Thyroid gland (tissue), 4 donors: Measurements from ENCODE around the gene SH2B2. TPM values are rescaled to one million over a fixed set of nuclear protein-coding genes. Genes with fewer than 3 reads are reported as not detected.

Experiments used
- DNase-seq, 2 donors: peaks; one replicate each; pipeline ENCODE4 v3.0.0-alpha.2; 2019
- H3K27ac ChIP-seq, 3 donors: fragments of 200-600 bp; sonication (generic); 1 replicate in 2 of 3; 2 replicates in 1 of 3; pipeline ENCODE4 v1.5.1; 2016 to 2019; ENCODE audit warnings: mild to moderate bottlenecking in 1 of 3, moderate library complexity in 1 of 3
- H3K27me3 ChIP-seq: fragments of 200-600 bp; sonication (generic); one replicate; pipeline ENCODE4 v1.5.1; 2019
- H3K36me3 ChIP-seq, 2 donors: fragments of 200-600 bp; sonication (generic); one replicate each; pipeline ENCODE4 v1.5.1; 2016 to 2019
- H3K4me1 ChIP-seq, 2 donors: fragments of 200-600 bp; sonication (generic); one replicate each; pipeline ENCODE4 v1.5.1; 2017 to 2019
- H3K4me3 ChIP-seq, 3 donors: fragments of 200-600 bp; sonication (generic); replicated peaks in 1 of 3; 1 replicate in 2 of 3; 2 replicates in 1 of 3; pipeline ENCODE4 v1.5.1; 2016; ENCODE audit warnings: mild to moderate bottlenecking in 1 of 3
- H3K9me3 ChIP-seq: fragments of 200-600 bp; sonication (generic); one replicate; pipeline ENCODE4 v1.5.1; 2017
- POLR2A ChIP-seq, 2 donors: fragments of 450-650 bp; IDR thresholded peaks; one replicate each; pipeline ENCODE4 v1.6.1; 2017; ENCODE audit warnings: antibody characterized with exemption in 2 of 2, mild to moderate bottlenecking in 2 of 2, moderate library complexity in 1 of 2
- WGBS, 2 donors: methylation state at CpG; one replicate each; pipeline ENCODE4 v1.1.5; 2017; 5-methylcytosine and 5-hydroxymethylcytosine counted together
- intact Hi-C: fragments of 100-400 bp; cut with DNase I; formaldehyde crosslinking; loops from one replicate; pipeline ENCODE4 v1.15.1; 2023
- total RNA-seq, 4 donors: library from RNA; depleted of rRNA; stranded (reverse); fragments of >200 nt; gene quantifications; one replicate each; pipeline ENCODE4 v1.2.3, GENCODE V29; 2016
- TF ChIP-seq, protein P1 (sequence below), 6 experiments: fragments of 200-600 bp in 3 of 6; fragments of 450-650 bp in 3 of 6; sonication (generic) in 3 of 6; IDR thresholded peaks; one replicate each; pipeline ENCODE4 v1.5.1; 2016 to 2019; ENCODE audit warnings: antibody characterized with exemption in 6 of 6, mild to moderate bottlenecking in 2 of 6, inconsistent platforms in 1 of 6, moderate library complexity in 1 of 6

SH2B2 gene
- total RNA-seq, 4 donors from 2014 or later = 7.7 to 19.3 (median 14.6) TPM

DNA sequence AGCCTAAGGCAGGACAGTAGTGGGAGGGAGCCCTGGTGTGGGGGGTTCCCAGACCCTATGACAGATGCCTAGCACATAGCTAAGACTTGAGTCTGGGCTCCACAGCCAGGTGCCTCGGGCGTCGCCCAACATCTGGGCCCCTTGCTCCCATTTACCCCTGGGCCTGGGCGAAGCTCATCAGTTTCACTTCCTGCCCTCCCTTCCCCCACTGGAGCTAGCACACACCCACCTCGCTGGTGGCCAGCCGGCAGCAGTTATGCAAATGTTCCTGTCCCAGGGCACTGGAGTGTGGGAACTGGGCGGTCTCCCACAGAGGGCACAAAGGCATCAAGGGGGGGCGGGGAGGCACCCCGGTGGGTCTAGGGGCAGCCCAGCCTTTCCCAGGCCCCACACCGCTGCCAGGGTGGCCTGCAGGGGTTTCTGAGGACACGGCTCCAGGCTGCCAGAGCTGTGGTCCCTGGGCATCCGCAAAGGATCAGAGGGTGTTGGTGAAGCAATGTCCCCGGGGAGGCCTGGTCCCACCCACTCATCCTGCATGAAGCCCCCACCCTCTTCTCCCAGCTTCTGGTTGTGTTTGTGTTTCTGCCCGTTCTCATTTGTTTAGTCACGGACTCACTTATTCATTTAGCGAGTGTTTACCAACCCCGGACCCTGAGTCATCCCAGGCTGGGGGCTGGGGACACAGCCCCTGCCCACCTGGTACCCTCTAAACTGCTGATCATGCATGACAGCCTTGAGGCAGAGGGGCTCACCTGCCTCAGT, 20.4 kb downstream of the SH2B2 start:
- Histone ChIP-seq H3K27ac (peak overlapping the region; percentile 38 to 70 (median 61)), H3K4me3 (peak overlapping the region in 1 of 3 donors; percentile 12), H3K36me3 (no peaks in the 10 kb centered on the region), H3K9me3 (no peaks in the 10 kb centered on the region), H3K4me1 (peaks cover 15 to 24% of the 10 kb centered on the region in 2 donors), H3K27me3 (no peaks in the 10 kb centered on the region)
- WGBS, 2 donors = 28 to 43% methylated on average over 9 to 13 of the region's 17 CpGs
- intact Hi-C loops = no loop called here
- TF ChIP-seq POLR2A (IDR thresholded peaks at IDR 0.05) = peak in 1 of 2 donors; percentile 23
- TF ChIP-seq, protein P1, sequence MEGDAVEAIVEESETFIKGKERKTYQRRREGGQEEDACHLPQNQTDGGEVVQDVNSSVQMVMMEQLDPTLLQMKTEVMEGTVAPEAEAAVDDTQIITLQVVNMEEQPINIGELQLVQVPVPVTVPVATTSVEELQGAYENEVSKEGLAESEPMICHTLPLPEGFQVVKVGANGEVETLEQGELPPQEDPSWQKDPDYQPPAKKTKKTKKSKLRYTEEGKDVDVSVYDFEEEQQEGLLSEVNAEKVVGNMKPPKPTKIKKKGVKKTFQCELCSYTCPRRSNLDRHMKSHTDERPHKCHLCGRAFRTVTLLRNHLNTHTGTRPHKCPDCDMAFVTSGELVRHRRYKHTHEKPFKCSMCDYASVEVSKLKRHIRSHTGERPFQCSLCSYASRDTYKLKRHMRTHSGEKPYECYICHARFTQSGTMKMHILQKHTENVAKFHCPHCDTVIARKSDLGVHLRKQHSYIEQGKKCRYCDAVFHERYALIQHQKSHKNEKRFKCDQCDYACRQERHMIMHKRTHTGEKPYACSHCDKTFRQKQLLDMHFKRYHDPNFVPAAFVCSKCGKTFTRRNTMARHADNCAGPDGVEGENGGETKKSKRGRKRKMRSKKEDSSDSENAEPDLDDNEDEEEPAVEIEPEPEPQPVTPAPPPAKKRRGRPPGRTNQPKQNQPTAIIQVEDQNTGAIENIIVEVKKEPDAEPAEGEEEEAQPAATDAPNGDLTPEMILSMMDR (IDR thresholded peaks at IDR 0.05) = no peak
- peak; percentile 95 for DNase-seq

DNA sequence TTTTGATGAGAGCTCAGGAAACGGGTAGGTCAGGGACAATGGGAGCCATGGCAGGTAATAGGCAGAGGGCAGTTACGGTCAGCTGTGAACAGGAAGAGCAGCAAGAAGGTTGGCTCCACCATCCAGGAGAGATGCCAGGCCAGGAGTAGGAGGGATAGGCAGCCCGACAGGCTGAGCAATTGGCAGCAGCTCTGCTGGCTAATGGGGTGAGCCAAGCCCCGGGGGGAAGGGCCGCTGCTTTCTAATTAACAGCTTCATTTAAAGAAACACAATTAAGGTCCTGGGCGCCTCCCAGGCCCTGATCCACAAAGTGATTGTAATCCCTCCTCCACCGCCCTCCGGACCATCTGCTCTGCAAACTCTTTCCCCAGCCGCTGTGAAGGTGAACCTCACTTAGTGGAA, 23.7 kb downstream of the SH2B2 start:
- H3K27ac ChIP-seq = no peak overlapping the region
- H3K36me3 ChIP-seq = peaks cover 4 to 5% of the 10 kb centered on the region in 2 donors
- no peaks in the 10 kb centered on the region for H3K9me3 ChIP-seq
- TF ChIP-seq, protein P1 (IDR thresholded peaks at IDR 0.05) = no peak
- no peak for TF ChIP-seq POLR2A (IDR thresholded peaks at IDR 0.05)
- peaks cover 19 to 20% of the 10 kb centered on the region in 2 donors for H3K4me1 ChIP-seq
- no peaks in the 10 kb centered on the region for H3K27me3 ChIP-seq
- WGBS, 2 donors = 88 to 89% methylated on average over 9 of the region's 9 CpGs
- no peak overlapping the region for H3K4me3 ChIP-seq
- DNase-seq = no peak
- intact Hi-C loops = no loop called here

DNA sequence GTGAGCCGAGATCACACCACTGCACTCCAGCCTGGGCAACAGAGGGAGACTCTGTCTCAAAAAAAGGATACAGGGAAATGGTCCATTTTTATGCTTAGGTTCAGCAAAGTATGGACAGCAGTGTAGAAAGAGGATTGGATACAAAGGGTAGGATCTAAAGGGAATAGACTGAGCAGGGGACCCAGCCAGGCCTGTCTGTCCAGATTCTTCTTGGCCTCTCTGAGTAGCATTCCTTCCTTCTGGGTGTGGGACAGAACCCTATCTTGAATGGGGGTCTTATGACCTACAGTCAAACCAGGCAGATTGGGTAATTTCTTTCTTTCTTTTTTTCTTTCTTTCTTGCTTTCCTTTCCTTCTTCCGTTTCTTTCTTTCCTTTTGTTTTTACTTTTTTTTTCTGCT, 25.6 kb downstream of the SH2B2 start:
- 68% methylated on average over 2 of the region's 2 CpGs for WGBS, 2 donors
- Histone ChIP-seq H3K4me1 (peaks cover 9% of the 10 kb centered on the region in 2 donors), H3K4me3 (no peak overlapping the region), H3K9me3 (no peaks in the 10 kb centered on the region), H3K27ac (peak overlapping the region; percentile 10 to 30 (median 24)), H3K36me3 (peaks cover 4 to 5% of the 10 kb centered on the region in 2 donors), H3K27me3 (no peaks in the 10 kb centered on the region)
- no peak for DNase-seq
- intact Hi-C loops = no loop called here
- TF ChIP-seq POLR2A (IDR thresholded peaks at IDR 0.05) = no peak
- TF ChIP-seq, protein P1 (IDR thresholded peaks at IDR 0.05) = no peak

DNA sequence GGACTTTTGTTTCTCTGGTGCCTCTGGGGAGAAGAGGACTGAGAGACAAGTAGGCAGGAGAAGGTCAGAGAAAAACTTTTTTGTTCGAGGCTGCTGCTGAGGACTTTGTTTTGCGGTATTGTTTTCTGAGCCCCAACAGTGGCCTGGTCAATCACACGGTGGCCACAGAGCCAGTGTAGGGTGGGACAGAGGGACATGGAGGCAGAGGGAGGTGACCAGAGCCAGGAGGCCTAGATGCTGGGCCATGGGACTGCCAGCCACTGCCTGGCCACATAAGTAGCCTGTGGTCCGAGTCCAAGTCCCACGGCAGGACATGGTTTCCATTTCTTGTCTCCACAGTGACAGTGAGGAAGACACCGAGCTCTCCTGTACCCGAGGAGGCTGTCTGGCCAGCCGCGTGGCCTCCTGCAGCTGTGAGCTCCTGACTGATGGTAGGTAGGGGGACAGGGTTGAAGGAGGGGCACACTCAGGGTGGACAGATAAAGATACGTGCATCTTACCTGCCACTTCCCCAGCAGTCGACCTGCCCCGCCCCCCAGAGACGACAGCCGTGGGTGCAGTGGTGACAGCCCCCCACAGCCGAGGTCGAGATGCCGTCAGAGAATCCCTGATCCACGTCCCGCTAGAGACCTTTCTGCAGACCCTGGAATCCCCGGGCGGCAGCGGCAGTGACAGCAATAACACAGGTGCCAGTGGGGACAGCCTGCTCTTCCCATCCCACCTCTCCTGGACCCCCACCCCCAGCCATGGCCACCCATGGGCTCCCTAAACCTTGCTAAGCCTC, 27.5 kb downstream of the SH2B2 start:
- intact Hi-C loops = no loop called here

More for the DNA sequence above, 27.5 kb downstream of the SH2B2 start:
- whole genome bisulfite sequencing, 2 donors = 90 to 91% methylated on average over 13 to 16 of the region's 22 CpGs
- no peak for TF ChIP-seq POLR2A (IDR thresholded peaks at IDR 0.05)
- TF ChIP-seq, protein P1 (IDR thresholded peaks at IDR 0.05) = no peak
- DNase-seq = no peak
- Histone ChIP-seq H3K4me3 (no peak overlapping the region), H3K36me3 (peaks cover 4 to 5% of the 10 kb centered on the region in 2 donors), H3K9me3 (no peaks in the 10 kb centered on the region), H3K27ac (no peak overlapping the region), H3K4me1 (peaks cover 5 to 14% of the 10 kb centered on the region in 2 donors), H3K27me3 (no peaks in the 10 kb centered on the region)
